ENCODE data around the gene PTEN. TPM values are rescaled to one million over a fixed set of nuclear protein-coding genes. Genes with fewer than 3 reads are reported as not detected.

The PTEN gene
- polyA plus RNA-seq, 1 donor = 68.2 TPM

DNA sequence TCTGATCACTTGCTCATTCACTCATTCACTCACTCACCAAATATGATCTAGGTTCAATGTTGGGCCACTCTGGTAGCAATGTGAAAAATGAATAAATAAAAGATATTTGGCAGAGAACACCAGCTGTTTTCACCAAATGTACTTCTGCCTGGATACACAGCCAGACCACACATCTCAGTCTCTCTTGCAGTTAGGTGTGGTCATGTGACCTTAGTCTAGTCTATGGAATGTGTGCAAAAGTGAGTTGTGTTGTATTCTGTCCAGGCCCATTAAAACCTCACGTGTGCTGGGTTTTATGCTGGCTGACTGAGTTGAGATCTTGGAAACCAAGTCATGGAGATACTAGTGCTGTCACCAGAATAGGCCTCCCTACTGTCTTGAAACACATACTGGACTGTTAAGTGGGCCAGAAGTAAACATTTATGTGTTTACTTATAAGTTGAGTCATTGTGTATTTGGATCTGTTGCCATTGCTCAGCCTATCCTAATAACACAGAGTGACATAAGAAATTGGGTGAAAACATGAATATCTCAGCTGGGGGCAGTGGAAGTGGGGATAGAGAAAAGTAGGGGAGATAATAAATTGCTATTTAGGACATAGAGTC, 145.5 kb downstream of the PTEN start:
- WGBS (ENCODE audit: insufficient coverage, low lambda C conversion rate) = no CpG with 5 or more reads among the region's 1 CpG
- DNase-seq = no peak

DNA sequence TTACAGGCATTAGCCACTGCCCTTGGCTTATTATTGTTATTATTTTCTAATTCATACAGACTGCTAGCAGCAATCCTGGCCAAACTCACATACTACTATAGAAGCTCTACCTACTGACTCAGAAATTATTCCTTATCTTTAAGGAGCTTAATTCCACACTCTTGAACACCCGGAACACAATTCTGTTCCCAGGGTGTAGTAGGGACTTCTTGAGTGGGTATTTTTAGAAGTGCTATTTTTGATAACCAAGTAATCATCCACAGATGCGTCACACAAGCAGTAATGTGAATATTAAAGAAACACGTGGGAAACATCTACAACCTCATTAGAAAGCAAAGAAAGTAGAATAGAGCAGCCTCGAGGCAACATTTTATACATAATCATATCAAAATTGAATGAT, 149.2 kb downstream of the PTEN start:
- Histone ChIP-seq H3K27ac (ENCODE audit: low read length) (no peak overlapping the region), H3K4me3 (ENCODE audit: low read length) (no peak overlapping the region), H3K4me1 (ENCODE audit: control insufficient read depth, insufficient read depth, low read length) (no peaks in the 10 kb centered on the region), H3K9me3 (ENCODE audit: control insufficient read depth, low read depth, low read length) (no peaks in the 10 kb centered on the region), H3K27me3 (ENCODE audit: control insufficient read depth, insufficient read depth, low read length) (no peaks in the 10 kb centered on the region), H3K36me3 (ENCODE audit: control insufficient read depth, insufficient read depth, low read length) (no peaks in the 10 kb centered on the region)
- 100% methylated on average over 1 of the region's 4 CpGs for WGBS (ENCODE audit: insufficient coverage, low lambda C conversion rate)
- DNase-seq = no peak

More for the DNA sequence above, 145.5 kb downstream of the PTEN start:
- Histone ChIP-seq H3K4me1 (ENCODE audit: control insufficient read depth, insufficient read depth, low read length) (no peaks in the 10 kb centered on the region), H3K4me3 (ENCODE audit: low read length) (no peak overlapping the region), H3K27me3 (ENCODE audit: control insufficient read depth, insufficient read depth, low read length) (no peaks in the 10 kb centered on the region), H3K36me3 (ENCODE audit: control insufficient read depth, insufficient read depth, low read length) (no peaks in the 10 kb centered on the region), H3K9me3 (ENCODE audit: control insufficient read depth, low read depth, low read length) (no peaks in the 10 kb centered on the region), H3K27ac (ENCODE audit: low read length) (no peak overlapping the region)

DNA sequence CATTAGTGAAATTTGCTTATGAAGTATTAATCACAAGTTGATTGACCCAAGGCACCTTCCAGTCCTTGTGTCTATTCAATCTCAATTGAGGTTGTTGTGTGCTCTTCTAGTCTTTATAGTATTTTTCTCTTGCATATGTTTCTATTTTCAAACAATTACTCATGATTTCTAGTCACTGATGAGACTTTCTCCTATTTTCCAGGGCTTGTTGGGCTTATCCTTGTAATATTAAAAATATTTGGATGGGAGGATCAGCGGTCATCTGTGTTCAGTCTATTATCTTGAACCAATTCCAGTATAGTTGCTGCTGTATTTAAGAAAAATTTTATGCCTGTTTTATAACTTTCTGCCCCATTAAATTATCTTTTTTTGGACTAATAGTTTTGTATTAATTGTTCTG, 154.4 kb downstream of the PTEN start:
- Histone ChIP-seq H3K27ac (ENCODE audit: low read length) (no peak overlapping the region), H3K9me3 (ENCODE audit: control insufficient read depth, low read depth, low read length) (no peaks in the 10 kb centered on the region), H3K27me3 (ENCODE audit: control insufficient read depth, insufficient read depth, low read length) (no peaks in the 10 kb centered on the region), H3K4me1 (ENCODE audit: control insufficient read depth, insufficient read depth, low read length) (no peaks in the 10 kb centered on the region), H3K36me3 (ENCODE audit: control insufficient read depth, insufficient read depth, low read length) (no peaks in the 10 kb centered on the region), H3K4me3 (ENCODE audit: low read length) (no peak overlapping the region)
- DNase-seq = no peak
- no CpG with 5 or more reads among the region's 1 CpG for WGBS (ENCODE audit: insufficient coverage, low lambda C conversion rate)

DNA sequence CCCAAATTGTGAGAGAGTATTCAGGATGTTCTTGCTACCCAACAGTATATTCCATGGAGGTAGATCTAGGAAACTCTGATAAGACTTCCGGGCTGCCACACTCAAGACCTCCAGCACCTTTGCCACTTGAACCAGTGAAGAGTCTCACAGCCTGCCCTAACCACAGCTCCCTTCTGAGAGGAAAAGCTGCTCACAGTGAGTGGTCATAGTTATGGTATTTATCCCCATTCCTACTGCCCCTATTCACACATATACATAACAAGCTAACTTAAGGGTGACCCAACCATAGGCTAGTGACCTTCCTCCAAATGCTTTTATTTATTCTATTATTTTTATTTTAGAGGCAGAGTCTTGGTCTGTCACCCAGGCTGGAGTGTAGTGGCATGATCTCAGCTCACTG, 156.3 kb downstream of the PTEN start:
- no peak overlapping the region for H3K4me3 ChIP-seq (ENCODE audit: low read length)
- no peaks in the 10 kb centered on the region for H3K9me3 ChIP-seq (ENCODE audit: control insufficient read depth, low read depth, low read length)
- no peak for DNase-seq
- no peaks in the 10 kb centered on the region for H3K36me3 ChIP-seq (ENCODE audit: control insufficient read depth, insufficient read depth, low read length)
- no peaks in the 10 kb centered on the region for H3K4me1 ChIP-seq (ENCODE audit: control insufficient read depth, insufficient read depth, low read length)
- no peak overlapping the region for H3K27ac ChIP-seq (ENCODE audit: low read length)
- no CpG with 5 or more reads among the region's 1 CpG for WGBS (ENCODE audit: insufficient coverage, low lambda C conversion rate)
- no peaks in the 10 kb centered on the region for H3K27me3 ChIP-seq (ENCODE audit: control insufficient read depth, insufficient read depth, low read length)

Other genes with a start within 250 kb of the PTEN start
- gene PAPSS2, start 203.7 kb upstream of the PTEN start, polyA plus RNA-seq = 46.0 TPM
- 35.9 TPM for gene ATAD1, start 45.4 kb upstream of the PTEN start, polyA plus RNA-seq
- 1.0 TPM for gene KLLN, start 92 bp upstream of the PTEN start, polyA plus RNA-seq

All from large intestine (tissue), 3 donors.